GM23338 (cell line): ENCODE results near the gene SRGAP3. TPM values are rescaled to one million over a fixed set of nuclear protein-coding genes. Genes with fewer than 3 reads are reported as not detected.

Experiments used
- CREB1 ChIP-seq: fragments of 250-450 bp; sonication (Bioruptor Pico); IDR thresholded peaks from 2 replicates; pipeline ENCODE4 v1.5.0; 2020; ENCODE audit warnings: low read depth, mild to moderate bottlenecking, moderate library complexity
- EZH2 ChIP-seq: fragments of 200-600 bp; sonication (generic); IDR thresholded peaks from one replicate; pipeline ENCODE4 v1.8.0; 2017; ENCODE audit warnings: antibody characterized with exemption, mild to moderate bottlenecking, low read depth; ENCODE audit not compliant: unreplicated experiment
- EZH2phosphoT487 ChIP-seq: fragments of 200-600 bp; sonication (generic); IDR thresholded peaks from one replicate; pipeline ENCODE4 v1.8.1; 2018; ENCODE audit warnings: antibody characterized with exemption; ENCODE audit not compliant: unreplicated experiment
- POLR2AphosphoS5 ChIP-seq: IDR thresholded peaks from 2 replicates; pipeline ENCODE4 v1.6.1; 2016; ENCODE audit warnings: antibody characterized with exemption, low read depth
- ZNF114 ChIP-seq: fragments of 250-450 bp; sonication (Bioruptor Pico); IDR thresholded peaks from 2 replicates; pipeline ENCODE4 v1.5.0; 2020; ENCODE audit warnings: mild to moderate bottlenecking, moderate library complexity
- ZNF331 ChIP-seq: fragments of 250-450 bp; sonication (Bioruptor Pico); IDR thresholded peaks from 2 replicates; pipeline ENCODE4 v1.5.0; 2020; ENCODE audit warnings: low read depth, mild to moderate bottlenecking, moderate library complexity
- polyA plus RNA-seq: library from polyadenylated mRNA; unstranded; fragments of >200 nt; fragmentation: Nextera tagmentation; extraction: Ambion mirVana; gene quantifications from 2 replicates; pipeline ENCODE4 v1.2.1, GENCODE V29; 2016
- total RNA-seq: library from RNA; depleted of rRNA; stranded (reverse); fragments of >200 nt; shearing (Covaris generic); gene quantifications from 2 replicates; pipeline ENCODE4 v1.2.3, GENCODE V29; 2014
- TF ChIP-seq, protein P1 (sequence below): fragments of 250-450 bp; sonication (Bioruptor Pico); IDR thresholded peaks from 2 replicates; pipeline ENCODE4 v1.5.0; 2020; ENCODE audit warnings: mild to moderate bottlenecking, moderate library complexity
- TF ChIP-seq, protein P2 (sequence below), 2 experiments: fragments of 200-600 bp in 1 of 2; sonication (generic) in 1 of 2; conservative IDR thresholded peaks; 2 replicates each; pipeline versions ENCODE4 v1.5.1 to v1.6.1; 2016 to 2017; ENCODE audit warnings: antibody characterized with exemption in 2 of 2, low read depth in 2 of 2, mild to moderate bottlenecking in 2 of 2, moderate library complexity in 1 of 2
- TF ChIP-seq, protein P3 (sequence below): IDR thresholded peaks from one replicate; pipeline ENCODE4 v1.6.1; 2018; ENCODE audit warnings: antibody characterized with exemption; ENCODE audit not compliant: unreplicated experiment
- TF ChIP-seq, protein P4 (sequence below): IDR thresholded peaks from 2 replicates; pipeline ENCODE4 v1.6.1; 2016; ENCODE audit warnings: antibody characterized with exemption

SRGAP3 gene
- total and polyA plus RNA-seq, 2 experiments from 2014 or later = 6.4 to 9.4 TPM

DNA sequence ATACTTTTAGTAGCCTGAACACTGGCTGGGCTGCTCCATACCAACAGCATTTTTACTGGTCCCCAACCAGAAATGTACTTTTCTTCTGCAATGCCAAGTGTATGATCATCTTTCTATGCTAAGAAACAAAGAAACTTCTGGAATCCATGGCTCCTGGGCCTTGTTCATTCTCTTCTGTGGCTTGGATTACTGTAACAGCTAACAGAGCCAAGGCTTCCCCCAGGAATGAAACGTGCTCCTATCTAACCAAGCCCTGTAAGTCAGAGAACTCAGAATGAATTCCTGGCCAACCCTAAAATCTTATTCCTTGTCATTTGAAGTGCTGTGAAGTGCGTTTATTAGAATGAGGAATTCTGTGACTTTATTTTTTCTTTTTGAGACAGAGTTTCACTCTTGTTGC lies 183.3 kb downstream of the SRGAP3 start (continued):
- TF ChIP-seq, protein P1, sequence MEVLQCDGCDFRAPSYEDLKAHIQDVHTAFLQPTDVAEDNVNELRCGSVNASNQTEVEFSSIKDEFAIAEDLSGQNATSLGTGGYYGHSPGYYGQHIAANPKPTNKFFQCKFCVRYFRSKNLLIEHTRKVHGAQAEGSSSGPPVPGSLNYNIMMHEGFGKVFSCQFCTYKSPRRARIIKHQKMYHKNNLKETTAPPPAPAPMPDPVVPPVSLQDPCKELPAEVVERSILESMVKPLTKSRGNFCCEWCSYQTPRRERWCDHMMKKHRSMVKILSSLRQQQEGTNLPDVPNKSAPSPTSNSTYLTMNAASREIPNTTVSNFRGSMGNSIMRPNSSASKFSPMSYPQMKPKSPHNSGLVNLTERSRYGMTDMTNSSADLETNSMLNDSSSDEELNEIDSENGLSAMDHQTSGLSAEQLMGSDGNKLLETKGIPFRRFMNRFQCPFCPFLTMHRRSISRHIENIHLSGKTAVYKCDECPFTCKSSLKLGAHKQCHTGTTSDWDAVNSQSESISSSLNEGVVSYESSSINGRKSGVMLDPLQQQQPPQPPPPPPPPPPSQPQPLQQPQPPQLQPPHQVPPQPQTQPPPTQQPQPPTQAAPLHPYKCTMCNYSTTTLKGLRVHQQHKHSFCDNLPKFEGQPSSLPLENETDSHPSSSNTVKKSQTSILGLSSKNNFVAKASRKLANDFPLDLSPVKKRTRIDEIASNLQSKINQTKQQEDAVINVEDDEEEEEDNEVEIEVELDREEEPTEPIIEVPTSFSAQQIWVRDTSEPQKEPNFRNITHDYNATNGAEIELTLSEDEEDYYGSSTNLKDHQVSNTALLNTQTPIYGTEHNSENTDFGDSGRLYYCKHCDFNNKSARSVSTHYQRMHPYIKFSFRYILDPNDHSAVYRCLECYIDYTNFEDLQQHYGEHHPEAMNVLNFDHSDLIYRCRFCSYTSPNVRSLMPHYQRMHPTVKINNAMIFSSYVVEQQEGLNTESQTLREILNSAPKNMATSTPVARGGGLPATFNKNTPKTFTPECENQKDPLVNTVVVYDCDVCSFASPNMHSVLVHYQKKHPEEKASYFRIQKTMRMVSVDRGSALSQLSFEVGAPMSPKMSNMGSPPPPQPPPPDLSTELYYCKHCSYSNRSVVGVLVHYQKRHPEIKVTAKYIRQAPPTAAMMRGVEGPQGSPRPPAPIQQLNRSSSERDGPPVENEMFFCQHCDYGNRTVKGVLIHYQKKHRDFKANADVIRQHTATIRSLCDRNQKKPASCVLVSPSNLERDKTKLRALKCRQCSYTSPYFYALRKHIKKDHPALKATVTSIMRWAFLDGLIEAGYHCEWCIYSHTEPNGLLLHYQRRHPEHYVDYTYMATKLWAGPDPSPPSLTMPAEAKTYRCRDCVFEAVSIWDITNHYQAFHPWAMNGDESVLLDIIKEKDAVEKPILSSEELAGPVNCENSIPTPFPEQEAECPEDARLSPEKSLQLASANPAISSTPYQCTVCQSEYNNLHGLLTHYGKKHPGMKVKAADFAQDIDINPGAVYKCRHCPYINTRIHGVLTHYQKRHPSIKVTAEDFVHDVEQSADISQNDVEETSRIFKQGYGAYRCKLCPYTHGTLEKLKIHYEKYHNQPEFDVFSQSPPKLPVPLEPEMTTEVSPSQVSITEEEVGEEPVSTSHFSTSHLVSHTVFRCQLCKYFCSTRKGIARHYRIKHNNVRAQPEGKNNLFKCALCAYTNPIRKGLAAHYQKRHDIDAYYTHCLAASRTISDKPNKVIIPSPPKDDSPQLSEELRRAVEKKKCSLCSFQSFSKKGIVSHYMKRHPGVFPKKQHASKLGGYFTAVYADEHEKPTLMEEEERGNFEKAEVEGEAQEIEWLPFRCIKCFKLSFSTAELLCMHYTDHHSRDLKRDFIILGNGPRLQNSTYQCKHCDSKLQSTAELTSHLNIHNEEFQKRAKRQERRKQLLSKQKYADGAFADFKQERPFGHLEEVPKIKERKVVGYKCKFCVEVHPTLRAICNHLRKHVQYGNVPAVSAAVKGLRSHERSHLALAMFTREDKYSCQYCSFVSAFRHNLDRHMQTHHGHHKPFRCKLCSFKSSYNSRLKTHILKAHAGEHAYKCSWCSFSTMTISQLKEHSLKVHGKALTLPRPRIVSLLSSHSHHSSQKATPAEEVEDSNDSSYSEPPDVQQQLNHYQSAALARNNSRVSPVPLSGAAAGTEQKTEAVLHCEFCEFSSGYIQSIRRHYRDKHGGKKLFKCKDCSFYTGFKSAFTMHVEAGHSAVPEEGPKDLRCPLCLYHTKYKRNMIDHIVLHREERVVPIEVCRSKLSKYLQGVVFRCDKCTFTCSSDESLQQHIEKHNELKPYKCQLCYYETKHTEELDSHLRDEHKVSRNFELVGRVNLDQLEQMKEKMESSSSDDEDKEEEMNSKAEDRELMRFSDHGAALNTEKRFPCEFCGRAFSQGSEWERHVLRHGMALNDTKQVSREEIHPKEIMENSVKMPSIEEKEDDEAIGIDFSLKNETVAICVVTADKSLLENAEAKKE = no peak
- TF ChIP-seq EZH2phosphoT487 (no peak), CREB1 (CRISPR knock-in tag) (no peak), POLR2AphosphoS5 (no peak), ZNF331 (CRISPR knock-in tag) (no peak), EZH2 (no peak), ZNF114 (CRISPR knock-in tag) (no peak)
- TF ChIP-seq, protein P2, sequence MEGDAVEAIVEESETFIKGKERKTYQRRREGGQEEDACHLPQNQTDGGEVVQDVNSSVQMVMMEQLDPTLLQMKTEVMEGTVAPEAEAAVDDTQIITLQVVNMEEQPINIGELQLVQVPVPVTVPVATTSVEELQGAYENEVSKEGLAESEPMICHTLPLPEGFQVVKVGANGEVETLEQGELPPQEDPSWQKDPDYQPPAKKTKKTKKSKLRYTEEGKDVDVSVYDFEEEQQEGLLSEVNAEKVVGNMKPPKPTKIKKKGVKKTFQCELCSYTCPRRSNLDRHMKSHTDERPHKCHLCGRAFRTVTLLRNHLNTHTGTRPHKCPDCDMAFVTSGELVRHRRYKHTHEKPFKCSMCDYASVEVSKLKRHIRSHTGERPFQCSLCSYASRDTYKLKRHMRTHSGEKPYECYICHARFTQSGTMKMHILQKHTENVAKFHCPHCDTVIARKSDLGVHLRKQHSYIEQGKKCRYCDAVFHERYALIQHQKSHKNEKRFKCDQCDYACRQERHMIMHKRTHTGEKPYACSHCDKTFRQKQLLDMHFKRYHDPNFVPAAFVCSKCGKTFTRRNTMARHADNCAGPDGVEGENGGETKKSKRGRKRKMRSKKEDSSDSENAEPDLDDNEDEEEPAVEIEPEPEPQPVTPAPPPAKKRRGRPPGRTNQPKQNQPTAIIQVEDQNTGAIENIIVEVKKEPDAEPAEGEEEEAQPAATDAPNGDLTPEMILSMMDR (conservative IDR thresholded peaks at IDR 0.05; ENCODE audit: low read depth in 2 of 2) = no peak
- TF ChIP-seq, protein P3, sequence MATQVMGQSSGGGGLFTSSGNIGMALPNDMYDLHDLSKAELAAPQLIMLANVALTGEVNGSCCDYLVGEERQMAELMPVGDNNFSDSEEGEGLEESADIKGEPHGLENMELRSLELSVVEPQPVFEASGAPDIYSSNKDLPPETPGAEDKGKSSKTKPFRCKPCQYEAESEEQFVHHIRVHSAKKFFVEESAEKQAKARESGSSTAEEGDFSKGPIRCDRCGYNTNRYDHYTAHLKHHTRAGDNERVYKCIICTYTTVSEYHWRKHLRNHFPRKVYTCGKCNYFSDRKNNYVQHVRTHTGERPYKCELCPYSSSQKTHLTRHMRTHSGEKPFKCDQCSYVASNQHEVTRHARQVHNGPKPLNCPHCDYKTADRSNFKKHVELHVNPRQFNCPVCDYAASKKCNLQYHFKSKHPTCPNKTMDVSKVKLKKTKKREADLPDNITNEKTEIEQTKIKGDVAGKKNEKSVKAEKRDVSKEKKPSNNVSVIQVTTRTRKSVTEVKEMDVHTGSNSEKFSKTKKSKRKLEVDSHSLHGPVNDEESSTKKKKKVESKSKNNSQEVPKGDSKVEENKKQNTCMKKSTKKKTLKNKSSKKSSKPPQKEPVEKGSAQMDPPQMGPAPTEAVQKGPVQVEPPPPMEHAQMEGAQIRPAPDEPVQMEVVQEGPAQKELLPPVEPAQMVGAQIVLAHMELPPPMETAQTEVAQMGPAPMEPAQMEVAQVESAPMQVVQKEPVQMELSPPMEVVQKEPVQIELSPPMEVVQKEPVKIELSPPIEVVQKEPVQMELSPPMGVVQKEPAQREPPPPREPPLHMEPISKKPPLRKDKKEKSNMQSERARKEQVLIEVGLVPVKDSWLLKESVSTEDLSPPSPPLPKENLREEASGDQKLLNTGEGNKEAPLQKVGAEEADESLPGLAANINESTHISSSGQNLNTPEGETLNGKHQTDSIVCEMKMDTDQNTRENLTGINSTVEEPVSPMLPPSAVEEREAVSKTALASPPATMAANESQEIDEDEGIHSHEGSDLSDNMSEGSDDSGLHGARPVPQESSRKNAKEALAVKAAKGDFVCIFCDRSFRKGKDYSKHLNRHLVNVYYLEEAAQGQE = no peak
- TF ChIP-seq, protein P4, sequence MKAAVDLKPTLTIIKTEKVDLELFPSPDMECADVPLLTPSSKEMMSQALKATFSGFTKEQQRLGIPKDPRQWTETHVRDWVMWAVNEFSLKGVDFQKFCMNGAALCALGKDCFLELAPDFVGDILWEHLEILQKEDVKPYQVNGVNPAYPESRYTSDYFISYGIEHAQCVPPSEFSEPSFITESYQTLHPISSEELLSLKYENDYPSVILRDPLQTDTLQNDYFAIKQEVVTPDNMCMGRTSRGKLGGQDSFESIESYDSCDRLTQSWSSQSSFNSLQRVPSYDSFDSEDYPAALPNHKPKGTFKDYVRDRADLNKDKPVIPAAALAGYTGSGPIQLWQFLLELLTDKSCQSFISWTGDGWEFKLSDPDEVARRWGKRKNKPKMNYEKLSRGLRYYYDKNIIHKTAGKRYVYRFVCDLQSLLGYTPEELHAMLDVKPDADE = no peak
